Embryonic facial prominence (tissue), 1 donor: ENCODE measurements around the gene VEGFA.

ENCODE experiments used
- DNase-seq: peaks from one replicate; pipeline ENCODE4 v3.0.0-alpha.2; 2016; ENCODE audit errors: extremely low spot score

VEGFA gene

GRCh38 chr6:43772681-43773049, 2.7 kb downstream of the VEGFA start:
- no peak for DNase-seq

- DNase-seq: no peak
Measured at GRCh38 chr6:43773050-43773979, 3.3 kb downstream of the VEGFA start.

GRCh38 chr6:43773980-43774775, 4.2 kb downstream of the VEGFA start:
- DNase-seq: no peak

- peak; percentile 56 for DNase-seq
Measured at GRCh38 chr6:43774776-43775534, 4.9 kb downstream of the VEGFA start.

- DNase-seq: no peak
Measured at GRCh38 chr6:43775535-43775885, 5.5 kb downstream of the VEGFA start.

GRCh38 chr6:43776115-43776798, 6.2 kb downstream of the VEGFA start:
- DNase-seq: no peak

- DNase-seq: no peak
Measured at GRCh38 chr6:43776799-43777776, 7.1 kb downstream of the VEGFA start.

GRCh38 chr6:43778131-43778855, 8.3 kb downstream of the VEGFA start:
- no peak for DNase-seq

- no peak for DNase-seq
Measured at GRCh38 chr6:43778976-43779851, 9.2 kb downstream of the VEGFA start.

GRCh38 chr6:43779852-43780236, 9.8 kb downstream of the VEGFA start:
- no peak for DNase-seq

GRCh38 chr6:43780293-43780692, 10.3 kb downstream of the VEGFA start:
- DNase-seq: no peak

- no peak for DNase-seq
Measured at GRCh38 chr6:43780941-43781928, 11.2 kb downstream of the VEGFA start.

GRCh38 chr6:43781941-43782704, 12.1 kb downstream of the VEGFA start:
- DNase-seq: no peak

- DNase-seq: no peak
Measured at GRCh38 chr6:43782764-43783513, 12.9 kb downstream of the VEGFA start.

- no peak for DNase-seq
Measured at GRCh38 chr6:43784049-43784855, 14.2 kb downstream of the VEGFA start.
